ENCODE data around the gene SLFN14. TPM values are rescaled to one million over a fixed set of nuclear protein-coding genes. Genes with fewer than 3 reads are reported as not detected.
"Not testable (repeated sequence)": the region's sequence is repeated elsewhere in the genome, so short reads cannot be mapped to it uniquely, and the experiment has no call there.

SLFN14 gene
- total RNA-seq, 2 donors from 2014 or later = not detected

- not testable (repeated sequence) for DNase-seq (ENCODE audit: low spot score)
- intact Hi-C loops (cut with DNase I) = loop anchor here in 1 of 2 donors (10.0 kb wide), 1 partner anchor 361 kb away; no protein-coding TSS in a partner anchor
Measured at GRCh38 chr17:35535406-35535805, 25.2 kb downstream of the SLFN14 start.

- intact Hi-C loops (cut with DNase I) = loop anchor here (5.0 to 10.0 kb wide), 2 partner anchors 222 to 360 kb away; no protein-coding TSS in a partner anchor
- no peak for DNase-seq (ENCODE audit: low spot score)
Measured at GRCh38 chr17:35534576-35535093, 26.0 kb downstream of the SLFN14 start.

GRCh38 chr17:35531160-35531559, 29.5 kb downstream of the SLFN14 start:
- DNase-seq (ENCODE audit: low spot score) = no peak
- intact Hi-C loops (cut with DNase I) = loop anchor here (5.0 to 10.0 kb wide), 2 partner anchors 219 to 356 kb away; no protein-coding TSS in a partner anchor

GRCh38 chr17:35529866-35530265, 30.8 kb downstream of the SLFN14 start:
- no peak for DNase-seq (ENCODE audit: low spot score)
- intact Hi-C loops (cut with DNase I) = loop anchor here (5.0 to 10.0 kb wide), 2 partner anchors 218 to 355 kb away; no protein-coding TSS in a partner anchor

- intact Hi-C loops (cut with DNase I); DNase-seq (ENCODE audit: low spot score): not testable (repeated sequence)
Measured at GRCh38 chr17:35529326-35529725, 31.3 kb downstream of the SLFN14 start.

GRCh38 chr17:35523296-35523695, 37.3 kb downstream of the SLFN14 start:
- intact Hi-C loops (cut with DNase I) = no loop called here
- DNase-seq (ENCODE audit: low spot score) = no peak

GRCh38 chr17:35521654-35522256, 38.9 kb downstream of the SLFN14 start:
- intact Hi-C loops (cut with DNase I) = not testable (repeated sequence)

GRCh38 chr17:35521150-35521549, 39.5 kb downstream of the SLFN14 start:
- no peak for DNase-seq (ENCODE audit: low spot score)
- intact Hi-C loops (cut with DNase I) = no loop called here

More at GRCh38 chr17:35521654-35522256, 38.9 kb downstream of the SLFN14 start:
- DNase-seq (ENCODE audit: low spot score) = not testable (repeated sequence)

- intact Hi-C loops (cut with DNase I) = no loop called here
- no peak for DNase-seq (ENCODE audit: low spot score)
Measured at GRCh38 chr17:35519906-35520442, 40.6 kb downstream of the SLFN14 start.

GRCh38 chr17:35519439-35519838, 41.2 kb downstream of the SLFN14 start:
- DNase-seq (ENCODE audit: low spot score) = no peak
- intact Hi-C loops (cut with DNase I) = no loop called here

- intact Hi-C loops (cut with DNase I); DNase-seq (ENCODE audit: low spot score): not testable (repeated sequence)
Measured at GRCh38 chr17:35518431-35518830, 42.2 kb downstream of the SLFN14 start.

GRCh38 chr17:35515027-35515426, 45.6 kb downstream of the SLFN14 start:
- no peak for DNase-seq (ENCODE audit: low spot score)
- intact Hi-C loops (cut with DNase I) = no loop called here

GRCh38 chr17:35514564-35514963, 46.1 kb downstream of the SLFN14 start:
- no peak for DNase-seq (ENCODE audit: low spot score)
- intact Hi-C loops (cut with DNase I) = no loop called here

Other genes starting within 250 kb of the SLFN14 start
- gene SLFN11, start 187.2 kb downstream of the SLFN14 start, total RNA-seq = 10 to 100 TPM; 35.3 to 53.1 TPM
- gene SLFN12, start 128.3 kb downstream of the SLFN14 start, total RNA-seq = 10 to 100 TPM; 13.1 to 15.0 TPM
- 10 to 100 TPM in 1 of 2 donors, 1 to 10 TPM in 1; 8.8 to 17.9 TPM for gene SLFN13, start 112.1 kb downstream of the SLFN14 start, total RNA-seq
- gene SLFN12L, start 23.1 kb downstream of the SLFN14 start, total RNA-seq = 1 to 10 TPM; 1.4 to 1.6 TPM
- 1 to 10 TPM; 3.4 to 3.6 TPM for gene PEX12, start 17.8 kb upstream of the SLFN14 start, total RNA-seq
- 100 to 1,000 TPM; 101 to 105 TPM for gene AP2B1, start 26.5 kb upstream of the SLFN14 start, total RNA-seq
- 1 to 10 TPM; 1.1 to 2.3 TPM for gene RASL10B, start 170.8 kb upstream of the SLFN14 start, total RNA-seq
- gene GAS2L2, start 192.4 kb upstream of the SLFN14 start, total RNA-seq = not detected
- not detected for gene C17orf50, start 200.1 kb upstream of the SLFN14 start, total RNA-seq
- gene MMP28, start 234.8 kb upstream of the SLFN14 start, total RNA-seq = 10 to 100 TPM in 1 of 2 donors, 1 to 10 TPM in 1; 8.8 to 18.2 TPM
- gene TAF15, start 248.7 kb upstream of the SLFN14 start, total RNA-seq = 100 to 1,000 TPM; 121 to 129 TPM

Data from posterior vena cava (tissue), 2 donors.